Ascending aorta (tissue), 2 donors: Measurements from ENCODE around the gene ADGRG2. TPM values are rescaled to one million over a fixed set of nuclear protein-coding genes. Genes with fewer than 3 reads are reported as not detected.

Experiments used
- DNase-seq, 2 donors: peaks; one replicate each; pipeline ENCODE4 v3.0.0-alpha.2; 2019; ENCODE audit warnings: low spot score in 2 of 2
- H3K27ac ChIP-seq, 2 donors: fragments of 200-600 bp; sonication (generic); one replicate each; pipeline ENCODE4 v1.5.1; 2016 to 2017; ENCODE audit warnings: mild to moderate bottlenecking in 1 of 2
- H3K27me3 ChIP-seq: fragments of 200-600 bp; sonication (generic); one replicate; pipeline ENCODE4 v1.5.1; 2017
- H3K36me3 ChIP-seq, 2 donors: fragments of 200-600 bp; sonication (generic); one replicate each; pipeline ENCODE4 v1.5.1; 2016
- H3K4me1 ChIP-seq, 2 donors: fragments of 200-600 bp; sonication (generic); one replicate each; pipeline ENCODE4 v1.5.1; 2016 to 2017; ENCODE audit warnings: mild to moderate bottlenecking in 1 of 2
- H3K4me3 ChIP-seq, 2 donors: fragments of 200-600 bp; sonication (generic); one replicate each; pipeline ENCODE4 v1.5.1; 2016 to 2017; ENCODE audit warnings: mild to moderate bottlenecking in 1 of 2
- H3K9me3 ChIP-seq, 2 donors: fragments of 200-600 bp; sonication (generic); one replicate each; pipeline ENCODE4 v1.5.1; 2016
- CTCF ChIP-seq, 3 experiments: fragments of 200-600 bp in 2 of 3; fragments of 450-650 bp in 1 of 3; sonication (generic) in 2 of 3; IDR thresholded peaks; one replicate each; pipeline ENCODE4 v1.5.1; 2016 to 2019; ENCODE audit warnings: antibody characterized with exemption in 3 of 3, mild to moderate bottlenecking in 1 of 3, moderate library complexity in 1 of 3
- intact Hi-C: fragments of 100-400 bp; cut with DNase I; formaldehyde crosslinking; loops from one replicate; pipeline ENCODE4 v1.15.1; 2023
- total RNA-seq: library from RNA; depleted of rRNA; stranded (reverse); fragments of >200 nt; gene quantifications from one replicate; pipeline ENCODE4 v1.1.0, GENCODE V29; 2016

Gene ADGRG2
- total RNA-seq, 1 donor from 2014 or later: 4.3 TPM

DNA sequence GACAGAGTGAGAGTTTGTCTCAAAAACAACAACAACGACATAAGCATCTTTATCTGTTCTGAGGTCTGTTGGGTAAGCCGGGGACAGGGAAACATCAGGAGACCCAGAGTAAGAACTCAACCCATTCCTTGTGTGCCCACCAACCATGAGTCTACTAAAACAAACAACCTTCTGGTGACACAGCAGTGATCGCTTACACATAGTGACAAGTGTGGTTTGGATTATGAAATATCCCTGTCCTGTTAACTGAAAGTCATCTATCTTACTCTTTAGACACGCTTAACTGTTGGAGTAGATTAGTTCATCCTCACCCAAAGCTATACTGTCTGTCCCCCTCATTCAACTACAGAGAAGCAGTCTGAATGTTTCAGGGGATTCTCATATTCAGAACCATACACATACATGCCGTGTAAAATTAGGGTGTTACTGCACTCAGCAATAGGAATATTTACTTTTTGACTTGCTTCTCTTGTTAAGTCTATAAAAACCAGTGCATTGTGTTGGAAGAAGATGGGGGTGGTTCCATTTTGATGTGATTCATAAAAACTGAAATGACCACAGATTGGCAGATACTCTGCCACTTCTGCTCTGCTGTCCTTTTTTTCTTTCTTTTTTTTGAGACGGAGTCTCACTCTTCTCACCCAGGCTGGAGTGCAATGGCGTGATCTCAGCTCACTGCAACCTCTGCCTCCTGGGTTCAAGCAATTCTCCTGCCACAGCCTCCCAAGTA is 165.8 kb downstream of the ADGRG2 start:
- H3K27me3 ChIP-seq: no peaks in the 10 kb centered on the region
- H3K4me1 ChIP-seq: no peaks in the 10 kb centered on the region
- H3K4me3 ChIP-seq: no peak overlapping the region
- no peak overlapping the region for H3K27ac ChIP-seq
- DNase-seq: no peak
- no peaks in the 10 kb centered on the region for H3K9me3 ChIP-seq
- intact Hi-C loops: no loop called here
- TF ChIP-seq CTCF (IDR thresholded peaks at IDR 0.05): no peak
- no peaks in the 10 kb centered on the region for H3K36me3 ChIP-seq

- Histone ChIP-seq H3K4me3 (no peak overlapping the region), H3K4me1 (no peaks in the 10 kb centered on the region), H3K27ac (no peak overlapping the region), H3K27me3 (no peaks in the 10 kb centered on the region), H3K9me3 (no peaks in the 10 kb centered on the region), H3K36me3 (no peaks in the 10 kb centered on the region)
- DNase-seq: no peak
- intact Hi-C loops: no loop called here
- no peak for TF ChIP-seq CTCF (IDR thresholded peaks at IDR 0.05)
Measured at GRCh38 chrX:18955676-18956075, 166.6 kb downstream of the ADGRG2 start.

DNA sequence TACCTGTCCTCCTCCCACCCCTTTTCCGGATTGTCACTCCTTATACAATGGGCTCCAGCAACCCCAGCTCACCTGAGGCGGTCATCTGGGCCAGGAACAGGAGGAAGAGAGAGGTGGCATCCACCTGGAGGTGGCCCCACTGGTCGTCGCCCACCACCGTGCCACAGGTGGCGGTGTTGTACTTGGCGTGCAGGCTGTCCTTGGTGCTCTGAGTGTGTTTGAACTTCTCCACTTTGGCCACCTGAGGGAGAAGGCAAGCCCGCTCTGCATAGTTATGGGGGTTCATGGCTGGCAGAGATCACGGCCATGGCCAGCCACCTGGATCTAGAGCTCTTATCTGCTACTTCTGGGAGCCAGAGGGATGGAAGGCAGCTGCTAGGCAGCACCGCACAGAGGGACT is 171.2 kb downstream of the ADGRG2 start:
- Histone ChIP-seq H3K36me3 (no peaks in the 10 kb centered on the region), H3K27ac (no peak overlapping the region), H3K27me3 (no peaks in the 10 kb centered on the region), H3K4me3 (no peak overlapping the region), H3K4me1 (no peaks in the 10 kb centered on the region), H3K9me3 (no peaks in the 10 kb centered on the region)
- intact Hi-C loops: no loop called here
- no peak for TF ChIP-seq CTCF (IDR thresholded peaks at IDR 0.05)
- DNase-seq: no peak

DNA sequence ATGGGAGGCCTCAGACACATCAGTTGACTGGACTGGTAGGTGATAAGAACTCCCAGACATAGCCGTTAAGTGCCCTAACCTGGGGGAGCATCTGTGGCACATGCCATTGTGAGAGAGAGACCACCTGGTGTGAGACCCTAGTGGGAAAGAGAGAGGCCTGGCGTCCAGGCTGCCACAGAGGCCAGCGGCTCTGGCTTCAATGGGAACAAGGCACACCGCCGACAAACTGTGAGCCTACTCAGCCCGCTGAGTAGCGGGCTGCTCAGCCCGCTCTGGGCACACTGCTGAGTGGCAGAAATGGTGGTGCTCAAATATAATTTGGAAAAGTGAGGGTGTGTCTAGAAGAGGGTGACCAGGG is 172.3 kb downstream of the ADGRG2 start:
- intact Hi-C loops: no loop called here
- Histone ChIP-seq H3K4me3 (no peak overlapping the region), H3K4me1 (peaks cover 0 to 2% of the 10 kb centered on the region in 2 donors), H3K27me3 (no peaks in the 10 kb centered on the region), H3K27ac (peak overlapping the region in 1 of 2 donors; percentile 19), H3K36me3 (no peaks in the 10 kb centered on the region), H3K9me3 (no peaks in the 10 kb centered on the region)
- TF ChIP-seq CTCF (IDR thresholded peaks at IDR 0.05): no peak
- no peak for DNase-seq

DNA sequence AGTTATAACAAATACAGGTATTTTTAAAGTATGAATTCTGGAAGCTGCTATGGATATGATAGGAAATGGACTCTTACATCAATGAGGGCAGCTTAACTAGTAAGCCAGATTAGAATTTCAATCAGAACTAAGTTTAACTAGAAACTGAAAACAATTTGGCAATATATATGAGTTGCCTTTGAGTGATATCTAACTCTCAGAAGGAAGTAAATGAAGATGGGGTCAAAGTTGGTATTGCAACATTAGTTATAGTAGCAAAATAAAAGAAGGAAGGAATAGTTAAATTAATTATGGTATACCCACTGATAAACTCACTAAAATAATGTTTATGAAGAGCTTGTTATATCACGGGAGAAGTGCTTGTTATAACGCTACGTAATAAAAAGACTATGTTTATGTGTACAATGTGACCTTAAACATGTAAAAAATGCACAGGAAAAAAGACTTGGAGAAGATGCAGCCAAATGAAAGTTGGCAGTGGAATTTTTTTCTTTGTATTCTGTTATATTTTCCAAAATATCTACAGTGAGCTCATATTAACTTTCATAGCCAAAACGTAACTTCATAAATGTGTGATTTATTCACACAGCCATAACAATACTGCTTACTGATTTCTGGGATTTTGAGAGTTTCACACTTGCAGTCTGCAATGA is 172.9 kb downstream of the ADGRG2 start:
- Histone ChIP-seq H3K9me3 (no peaks in the 10 kb centered on the region), H3K4me1 (peaks cover 0 to 4% of the 10 kb centered on the region in 2 donors), H3K27ac (peak overlapping the region in 1 of 2 donors; percentile 19), H3K4me3 (no peak overlapping the region), H3K36me3 (no peaks in the 10 kb centered on the region), H3K27me3 (no peaks in the 10 kb centered on the region)
- intact Hi-C loops: no loop called here
- DNase-seq: no peak
- TF ChIP-seq CTCF (IDR thresholded peaks at IDR 0.05): no peak
